GM12892 (cell line): ENCODE results near the gene ARPC5L.
"Not testable (repeated sequence)": the region's sequence is repeated elsewhere in the genome, so short reads cannot be mapped to it uniquely, and the experiment has no call there.

Experiments used
- DNase-seq: peaks from one replicate; pipeline ENCODE4 v3.0.0; 2011; ENCODE audit not compliant: insufficient read length
- FAIRE-seq: peaks from 2 replicates; lab custom pipeline; 2011; peaks lifted over from hg19 to GRCh38; lab: Jason Lieb, UNC
- POLR2AphosphoS5 ChIP-seq: IDR thresholded peaks from 2 replicates; pipeline ENCODE4 v1.6.1; 2011; ENCODE audit warnings: low read depth, low read length, control low read depth

ARPC5L gene

DNA sequence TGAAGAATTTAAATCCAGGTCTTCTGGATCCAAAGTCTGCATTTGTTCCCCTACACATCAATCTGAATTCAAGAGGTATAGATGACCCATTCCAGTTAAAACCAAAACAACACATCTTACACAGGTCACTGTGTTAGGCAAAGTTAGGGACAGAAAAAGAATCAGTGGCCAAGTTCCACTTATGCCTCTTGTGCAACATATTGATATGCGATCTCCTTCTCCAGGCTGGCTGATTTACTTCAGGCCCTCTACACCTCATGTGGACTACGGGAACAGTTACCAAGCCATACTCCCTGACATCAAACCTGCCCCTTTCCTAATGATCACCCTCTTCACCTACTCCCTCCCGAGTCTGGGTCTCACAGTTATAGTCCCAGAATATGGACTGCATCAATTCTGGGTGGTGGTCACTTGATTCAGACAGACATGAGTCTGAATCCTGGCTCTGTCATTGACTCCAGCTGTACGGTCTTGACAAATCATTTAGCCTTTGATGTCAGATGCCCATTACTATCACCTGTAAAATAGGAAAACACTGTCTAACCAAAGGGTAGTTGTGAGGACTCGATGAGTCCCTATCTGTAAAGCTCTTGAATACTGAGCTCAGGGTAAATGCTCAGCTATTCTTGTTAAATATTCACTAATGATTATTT lies 52.9 kb downstream of the ARPC5L start:
- no peak for FAIRE-seq
- TF ChIP-seq POLR2AphosphoS5, result no peak
- no peak for DNase-seq

GRCh38 chr9:124920394-124920793 lies 58.5 kb downstream of the ARPC5L start:
- not testable (repeated sequence) for FAIRE-seq, DNase-seq
